ENCODE data around the gene SUMO2. TPM values are rescaled to one million over a fixed set of nuclear protein-coding genes. Genes with fewer than 3 reads are reported as not detected.
A peak's percentile ranks its signal among the peaks of the same experiment; 100 is the strongest.

SUMO2 gene
- total RNA-seq, 2 experiments from 2014 or later = 286 to 628 TPM

GRCh38 chr17:75126954-75127353 lies 55.8 kb downstream of the SUMO2 start:
- Histone ChIP-seq H3K9me2 (ENCODE audit: insufficient read depth, low read length) (no peaks in the 10 kb centered on the region), H3K4me1 (ENCODE audit: insufficient read depth, low read length, poor library complexity, severe bottlenecking) (peaks cover 22% of the 10 kb centered on the region), H3K4me2 (ENCODE audit: low read length) (no peak overlapping the region), H3K27ac (ENCODE audit: low read depth, low read length, poor library complexity, severe bottlenecking) (no peak overlapping the region), H3K79me2 (ENCODE audit: insufficient read depth, low read depth, low read length) (peaks cover 17% of the 10 kb centered on the region), H3K4me3 (ENCODE audit: low read depth, low read length, poor library complexity, severe bottlenecking) (no peak overlapping the region), H2AFZ (ENCODE audit: low read length) (no peak overlapping the region), H4K20me1 (ENCODE audit: insufficient read depth, low read length) (peaks cover 10% of the 10 kb centered on the region), H3K9me3 (ENCODE audit: low read length) (no peaks in the 10 kb centered on the region), H3K36me3 (ENCODE audit: insufficient read depth, low read length) (peaks cover 23% of the 10 kb centered on the region; the same call in 1 of the 2 replicates)
- CTCF ChIA-PET (ENCODE audit: unreplicated experiment) = interaction anchor here (1.0 to 1.3 kb wide), 2 partner anchors 10 to 13 kb away, joined by 3 read pairs; no protein-coding TSS in a partner anchor
- POLR2A ChIA-PET = interaction anchor here (0.7 to 2.0 kb wide), 4 partner anchors 12 to 176 kb away, joined by 3 to 6 read pairs (median 4); no protein-coding TSS in a partner anchor
- intact Hi-C loops (cut with micrococcal nuclease; ENCODE audit: unreplicated experiment) = no loop called here
- no peak for DNase-seq (ENCODE audit: low spot score)
- BruUV-seq (replicated peaks) = no TSS peak
- TF ChIP-seq CTCF (conservative IDR thresholded peaks at IDR 0.05; ENCODE audit: low read length) (no peak), EZH2phosphoT487 (IDR thresholded peaks at IDR 0.05; ENCODE audit: borderline replicate concordance, low read depth, low read length) (no peak)

GRCh38 chr17:75125984-75126383 lies 56.8 kb downstream of the SUMO2 start:
- no peak for TF ChIP-seq EZH2phosphoT487 (IDR thresholded peaks at IDR 0.05; ENCODE audit: borderline replicate concordance, low read depth, low read length)
- TF ChIP-seq CTCF (conservative IDR thresholded peaks at IDR 0.05; ENCODE audit: low read length) = no peak
- Histone ChIP-seq H3K4me2 (ENCODE audit: low read length) (peak overlapping the region; percentile 9), H4K20me1 (ENCODE audit: insufficient read depth, low read length) (peaks cover 10% of the 10 kb centered on the region), H3K36me3 (ENCODE audit: insufficient read depth, low read length) (peaks cover 23% of the 10 kb centered on the region; the same call in 1 of the 2 replicates), H3K79me2 (ENCODE audit: insufficient read depth, low read depth, low read length) (peaks cover 15% of the 10 kb centered on the region), H3K27ac (ENCODE audit: low read depth, low read length, poor library complexity, severe bottlenecking) (peak overlapping the region; percentile 3), H3K4me3 (ENCODE audit: low read depth, low read length, poor library complexity, severe bottlenecking) (no peak overlapping the region), H3K9me2 (ENCODE audit: insufficient read depth, low read length) (no peaks in the 10 kb centered on the region), H2AFZ (ENCODE audit: low read length) (no peak overlapping the region), H3K4me1 (ENCODE audit: insufficient read depth, low read length, poor library complexity, severe bottlenecking) (peaks cover 19% of the 10 kb centered on the region), H3K9me3 (ENCODE audit: low read length) (no peaks in the 10 kb centered on the region)
- ChIA-PET CTCF (ENCODE audit: unreplicated experiment) (interaction anchor here (0.9 kb wide), 1 partner anchor 12 kb away, joined by 4 read pairs; no protein-coding TSS in a partner anchor), POLR2A (interaction anchor here (0.5 to 1.0 kb wide), 4 partner anchors 16 to 283 kb away, joined by 3 to 4 read pairs (median 3); partner anchors contain the start of gene ARMC7)
- peak; percentile 39 for DNase-seq (ENCODE audit: low spot score)
- no TSS peak for BruUV-seq (replicated peaks)
- intact Hi-C loops (cut with micrococcal nuclease; ENCODE audit: unreplicated experiment) = no loop called here

GRCh38 chr17:75124819-75125162 lies 58.0 kb downstream of the SUMO2 start:
- Histone ChIP-seq H3K4me3 (ENCODE audit: low read depth, low read length, poor library complexity, severe bottlenecking) (no peak overlapping the region), H3K27ac (ENCODE audit: low read depth, low read length, poor library complexity, severe bottlenecking) (no peak overlapping the region), H3K4me2 (ENCODE audit: low read length) (no peak overlapping the region), H2AFZ (ENCODE audit: low read length) (no peak overlapping the region), H3K9me3 (ENCODE audit: low read length) (no peaks in the 10 kb centered on the region), H3K9me2 (ENCODE audit: insufficient read depth, low read length) (no peaks in the 10 kb centered on the region), H3K79me2 (ENCODE audit: insufficient read depth, low read depth, low read length) (peaks cover 3% of the 10 kb centered on the region; the same call in 1 of the 2 replicates), H3K36me3 (ENCODE audit: insufficient read depth, low read length) (peaks cover 15% of the 10 kb centered on the region; the same call in 1 of the 2 replicates), H3K4me1 (ENCODE audit: insufficient read depth, low read length, poor library complexity, severe bottlenecking) (peaks cover 10% of the 10 kb centered on the region), H4K20me1 (ENCODE audit: insufficient read depth, low read length) (peaks cover 3% of the 10 kb centered on the region; the same call in 1 of the 2 replicates)
- ChIA-PET POLR2A (interaction anchor here (0.8 kb wide), 1 partner anchor 15 kb away, joined by 4 read pairs; the partner anchor contains the start of gene ARMC7), CTCF (ENCODE audit: unreplicated experiment) (interaction anchor here (1.2 kb wide), 1 partner anchor 10 kb away, joined by 3 read pairs; no protein-coding TSS in a partner anchor)
- intact Hi-C loops (cut with micrococcal nuclease; ENCODE audit: unreplicated experiment) = no loop called here
- no TSS peak for BruUV-seq (replicated peaks)
- TF ChIP-seq CTCF (conservative IDR thresholded peaks at IDR 0.05; ENCODE audit: low read length) (no peak), EZH2phosphoT487 (IDR thresholded peaks at IDR 0.05; ENCODE audit: borderline replicate concordance, low read depth, low read length) (no peak)
- DNase-seq (ENCODE audit: low spot score) = no peak

All from OCI-LY7 (cell line).